Lung (tissue), 12 donors: ENCODE results near the gene ARHGAP32. TPM values are rescaled to one million over a fixed set of nuclear protein-coding genes. Genes with fewer than 3 reads are reported as not detected.

Source experiments
- ATAC-seq: fragments of 200-7000 bp; cut with Tn5 transposase; one replicate; pipeline ENCODE4 v1.9.1; 2020; ENCODE audit warnings: moderate number of reproducible peaks; ENCODE audit not compliant: insufficient read depth, low FRiP score
- DNase-seq, 3 donors: peaks; one replicate each; pipeline ENCODE4 v3.0.0-alpha.2; 2013 to 2017
- H3K27ac ChIP-seq, 2 donors: one replicate each; pipeline ENCODE4 v1.5.1; 2013; ENCODE audit warnings: mild to moderate bottlenecking in 2 of 2, moderate library complexity in 2 of 2, control low read depth in 1 of 2, inconsistent platforms in 1 of 2, low read depth in 1 of 2, low read length in 1 of 2
- H3K27me3 ChIP-seq, 3 donors: one replicate each; pipeline ENCODE4 v1.5.1; 2013; ENCODE audit warnings: low read length in 2 of 3; ENCODE audit not compliant: control insufficient read depth in 3 of 3, insufficient read depth in 3 of 3
- H3K36me3 ChIP-seq, 4 donors: one replicate each; pipeline ENCODE4 v1.5.1; 2013; ENCODE audit warnings: low read length in 4 of 4, mild to moderate bottlenecking in 1 of 4, moderate library complexity in 1 of 4; ENCODE audit not compliant: control insufficient read depth in 4 of 4, insufficient read depth in 4 of 4
- H3K4me1 ChIP-seq, 5 donors: one replicate each; pipeline ENCODE4 v1.5.1; 2013; ENCODE audit warnings: low read length in 5 of 5, mild to moderate bottlenecking in 2 of 5, moderate library complexity in 1 of 5; ENCODE audit not compliant: control insufficient read depth in 5 of 5, insufficient read depth in 5 of 5
- H3K4me3 ChIP-seq: one replicate; pipeline ENCODE4 v1.5.1; 2013; ENCODE audit warnings: mild to moderate bottlenecking, control low read depth, moderate library complexity
- H3K9ac ChIP-seq, 2 donors: one replicate each; pipeline ENCODE4 v1.5.1; 2013; ENCODE audit warnings: low read length in 2 of 2, control low read depth in 1 of 2; ENCODE audit not compliant: insufficient read depth in 1 of 2
- H3K9me3 ChIP-seq, 4 donors: one replicate each; pipeline ENCODE4 v1.5.1; 2013; ENCODE audit warnings: low read length in 3 of 4, mild to moderate bottlenecking in 1 of 4, moderate library complexity in 1 of 4; ENCODE audit not compliant: control insufficient read depth in 4 of 4, insufficient read depth in 3 of 4
- WGBS, 2 donors: extraction: QIAGEN DNeasy Blood & Tissue Kit; methylation state at CpG; one replicate each; pipeline ENCODE4 v1.1.7; 2013; 5-methylcytosine and 5-hydroxymethylcytosine counted together
- polyA plus RNA-seq, 2 donors: library from polyadenylated mRNA; stranded (reverse); fragments of 200-250 nt; gene quantifications; one replicate each; pipeline ENCODE4 v1.2.1, GENCODE V29; 2013
- total RNA-seq, 2 donors: library from RNA; depleted of rRNA in 1 of 2; stranded (reverse); fragments of >200 nt in 1 of 2; gene quantifications; one replicate each; pipeline ENCODE4 v1.2.1, GENCODE V29; 2014 to 2021
- TF ChIP-seq, protein P1 (sequence below): IDR thresholded peaks from 2 replicates; pipeline ENCODE4 v1.5.1; 2012; ENCODE audit warnings: mild to moderate bottlenecking; ENCODE audit errors: control extremely low read depth, extremely low read depth
- donor health status: control.
- donor health status: control.
- donor health status: Bipolar disorder and iron deficiency.
- donor health status: healthy.
- donor health status: DM: yes; HTN: yes; CAD: no.

Gene ARHGAP32
- total and polyA plus RNA-seq, 4 donors = 4.1 to 28.4 (median 17.0) TPM

DNA sequence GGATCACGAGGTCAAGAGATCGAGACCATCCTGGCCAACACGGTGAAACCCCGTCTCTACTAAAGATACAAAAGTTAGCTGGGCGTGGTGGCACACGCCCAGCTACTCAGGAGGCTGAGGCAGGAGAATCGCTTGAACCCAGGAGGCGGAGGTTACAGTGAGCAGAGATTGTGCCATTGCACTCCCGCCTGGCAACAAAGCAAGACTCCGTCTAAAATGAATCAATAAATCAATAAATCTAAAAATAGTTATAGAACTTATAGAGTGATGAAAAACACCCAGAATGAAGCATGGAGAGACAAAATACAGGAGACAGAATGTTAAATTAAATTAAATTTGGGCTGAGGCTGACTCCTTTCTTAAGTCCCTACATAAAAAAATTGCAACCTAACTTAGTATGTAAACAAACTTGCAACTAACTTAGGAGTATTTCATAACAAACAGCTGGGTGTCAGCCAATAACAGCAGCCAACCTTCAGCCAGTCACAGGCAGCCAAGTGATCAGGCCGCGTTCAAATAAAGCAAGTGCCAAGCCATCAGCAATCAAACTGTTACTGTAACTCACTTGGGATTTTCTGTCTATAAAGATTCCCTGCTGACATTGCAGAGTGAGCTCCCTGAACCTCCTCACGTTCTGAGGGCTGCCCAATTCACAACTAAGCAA, 242.2 kb downstream of the ARHGAP32 start:
- Histone ChIP-seq H3K27me3 (peaks cover 0 to 4% (median 0%) of the 10 kb centered on the region in 3 donors), H3K9me3 (no peaks in the 10 kb centered on the region), H3K27ac (no peak overlapping the region), H3K9ac (no peak overlapping the region), H3K36me3 (no peaks in the 10 kb centered on the region), H3K4me1 (peaks cover 0 to 20% (median 0%) of the 10 kb centered on the region in 5 donors), H3K4me3 (no peak overlapping the region)
- no peak for ATAC-seq
- WGBS, 2 donors = 77 to 84% methylated on average over 13 of the region's 13 CpGs
- TF ChIP-seq, protein P1, sequence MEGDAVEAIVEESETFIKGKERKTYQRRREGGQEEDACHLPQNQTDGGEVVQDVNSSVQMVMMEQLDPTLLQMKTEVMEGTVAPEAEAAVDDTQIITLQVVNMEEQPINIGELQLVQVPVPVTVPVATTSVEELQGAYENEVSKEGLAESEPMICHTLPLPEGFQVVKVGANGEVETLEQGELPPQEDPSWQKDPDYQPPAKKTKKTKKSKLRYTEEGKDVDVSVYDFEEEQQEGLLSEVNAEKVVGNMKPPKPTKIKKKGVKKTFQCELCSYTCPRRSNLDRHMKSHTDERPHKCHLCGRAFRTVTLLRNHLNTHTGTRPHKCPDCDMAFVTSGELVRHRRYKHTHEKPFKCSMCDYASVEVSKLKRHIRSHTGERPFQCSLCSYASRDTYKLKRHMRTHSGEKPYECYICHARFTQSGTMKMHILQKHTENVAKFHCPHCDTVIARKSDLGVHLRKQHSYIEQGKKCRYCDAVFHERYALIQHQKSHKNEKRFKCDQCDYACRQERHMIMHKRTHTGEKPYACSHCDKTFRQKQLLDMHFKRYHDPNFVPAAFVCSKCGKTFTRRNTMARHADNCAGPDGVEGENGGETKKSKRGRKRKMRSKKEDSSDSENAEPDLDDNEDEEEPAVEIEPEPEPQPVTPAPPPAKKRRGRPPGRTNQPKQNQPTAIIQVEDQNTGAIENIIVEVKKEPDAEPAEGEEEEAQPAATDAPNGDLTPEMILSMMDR = no peak
- DNase-seq = peak; percentile 73 to 93 (median 89)

DNA sequence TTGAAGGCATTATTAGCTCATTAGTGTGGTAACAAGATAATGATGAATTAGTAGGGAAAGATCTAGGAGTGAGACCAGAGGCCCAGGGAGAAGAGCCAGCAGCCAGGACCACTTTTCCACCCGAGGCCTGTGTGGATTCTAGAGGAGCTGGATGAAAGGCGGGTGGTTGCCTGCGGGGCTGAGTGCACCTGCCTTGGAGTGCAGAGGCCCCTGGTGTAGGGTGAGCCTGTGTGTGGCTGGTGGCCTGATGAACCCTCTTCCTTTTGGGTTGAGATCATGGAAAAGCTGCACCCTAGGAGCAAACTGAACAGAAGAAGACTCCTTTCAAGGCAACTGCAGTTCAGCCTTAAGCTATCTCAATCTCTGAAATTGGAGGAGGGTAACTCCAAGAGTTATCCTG, 243.5 kb downstream of the ARHGAP32 start:
- H3K9ac ChIP-seq = no peak overlapping the region
- 48 to 63% methylated on average over 3 of the region's 3 CpGs for WGBS, 2 donors
- ATAC-seq (no peak), DNase-seq (no peak)
- peaks cover 0 to 4% (median 0%) of the 10 kb centered on the region in 3 donors for H3K27me3 ChIP-seq
- no peak overlapping the region for H3K27ac ChIP-seq
- no peak overlapping the region for H3K4me3 ChIP-seq
- TF ChIP-seq, protein P1 = no peak
- no peaks in the 10 kb centered on the region for H3K36me3 ChIP-seq
- peaks cover 0 to 20% (median 0%) of the 10 kb centered on the region in 5 donors for H3K4me1 ChIP-seq
- no peaks in the 10 kb centered on the region for H3K9me3 ChIP-seq

DNA sequence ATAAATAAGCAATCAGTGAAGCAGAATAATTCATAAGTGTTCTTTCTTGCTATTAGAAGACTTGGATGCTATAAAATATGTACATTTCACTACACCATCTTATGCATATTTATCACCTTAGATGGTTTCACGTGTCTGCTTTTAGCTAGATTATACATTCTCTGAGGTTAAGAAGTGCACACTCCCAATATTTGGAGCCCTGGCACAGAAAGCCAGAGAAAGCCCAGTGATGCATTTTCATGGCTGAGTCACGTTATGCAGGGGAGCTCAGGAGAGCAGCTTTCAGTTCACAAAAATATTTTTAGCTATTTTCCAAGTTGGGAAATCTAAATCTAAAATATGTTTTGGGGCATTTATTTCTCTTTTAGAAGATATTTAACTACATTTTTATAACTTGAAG, 244.4 kb downstream of the ARHGAP32 start:
- Histone ChIP-seq H3K9ac (no peak overlapping the region), H3K9me3 (no peaks in the 10 kb centered on the region), H3K4me3 (no peak overlapping the region), H3K36me3 (no peaks in the 10 kb centered on the region), H3K27me3 (no peaks in the 10 kb centered on the region), H3K4me1 (peaks cover 0 to 26% (median 0%) of the 10 kb centered on the region in 5 donors), H3K27ac (no peak overlapping the region)
- DNase-seq (no peak), ATAC-seq (no peak)
- WGBS, 2 donors = 84 to 88% methylated on average over 2 of the region's 2 CpGs
- TF ChIP-seq, protein P1 = no peak
